ENCODE measurements around the gene OTOF.

Gene OTOF

DNA sequence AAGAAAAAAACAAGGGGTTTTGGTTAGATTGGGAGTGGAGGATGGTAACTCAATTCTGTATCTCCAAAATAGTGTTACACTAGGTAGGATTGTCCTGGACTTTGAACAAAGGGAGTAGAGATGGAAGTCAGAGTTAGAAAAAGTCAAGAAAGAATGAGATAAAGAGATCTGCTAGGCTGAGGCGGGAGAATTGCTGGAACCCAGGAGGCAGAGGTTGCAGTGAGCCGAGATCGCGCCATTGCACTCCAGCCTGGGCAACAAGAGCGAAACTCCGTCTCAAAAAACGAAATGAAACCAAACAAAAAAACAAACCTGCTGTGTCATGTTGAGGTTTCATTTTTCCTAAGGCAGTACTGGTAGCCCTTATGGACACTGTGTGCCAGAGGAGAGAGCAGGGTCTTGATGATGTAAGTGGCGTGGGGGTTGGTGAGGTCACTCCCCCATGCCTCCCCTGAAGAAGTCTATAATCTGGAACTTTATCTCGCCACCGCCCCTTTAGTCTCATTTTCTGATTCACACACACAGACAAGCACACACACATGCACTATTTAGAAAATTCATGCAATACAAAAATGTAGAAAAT lies 65.7 kb downstream of the OTOF start:
- no peak for DNase-seq (ENCODE audit: low spot score)
- TF ChIP-seq, protein P1, sequence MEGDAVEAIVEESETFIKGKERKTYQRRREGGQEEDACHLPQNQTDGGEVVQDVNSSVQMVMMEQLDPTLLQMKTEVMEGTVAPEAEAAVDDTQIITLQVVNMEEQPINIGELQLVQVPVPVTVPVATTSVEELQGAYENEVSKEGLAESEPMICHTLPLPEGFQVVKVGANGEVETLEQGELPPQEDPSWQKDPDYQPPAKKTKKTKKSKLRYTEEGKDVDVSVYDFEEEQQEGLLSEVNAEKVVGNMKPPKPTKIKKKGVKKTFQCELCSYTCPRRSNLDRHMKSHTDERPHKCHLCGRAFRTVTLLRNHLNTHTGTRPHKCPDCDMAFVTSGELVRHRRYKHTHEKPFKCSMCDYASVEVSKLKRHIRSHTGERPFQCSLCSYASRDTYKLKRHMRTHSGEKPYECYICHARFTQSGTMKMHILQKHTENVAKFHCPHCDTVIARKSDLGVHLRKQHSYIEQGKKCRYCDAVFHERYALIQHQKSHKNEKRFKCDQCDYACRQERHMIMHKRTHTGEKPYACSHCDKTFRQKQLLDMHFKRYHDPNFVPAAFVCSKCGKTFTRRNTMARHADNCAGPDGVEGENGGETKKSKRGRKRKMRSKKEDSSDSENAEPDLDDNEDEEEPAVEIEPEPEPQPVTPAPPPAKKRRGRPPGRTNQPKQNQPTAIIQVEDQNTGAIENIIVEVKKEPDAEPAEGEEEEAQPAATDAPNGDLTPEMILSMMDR (IDR thresholded peaks at IDR 0.05; ENCODE audit: borderline replicate concordance, control extremely low read depth, extremely low read depth, insufficient read depth, missing control alignments), result no peak
- in situ Hi-C loops (cut with MboI; ENCODE audit: low sequenced_read_pairs, unreplicated experiment), result no loop called here

DNA sequence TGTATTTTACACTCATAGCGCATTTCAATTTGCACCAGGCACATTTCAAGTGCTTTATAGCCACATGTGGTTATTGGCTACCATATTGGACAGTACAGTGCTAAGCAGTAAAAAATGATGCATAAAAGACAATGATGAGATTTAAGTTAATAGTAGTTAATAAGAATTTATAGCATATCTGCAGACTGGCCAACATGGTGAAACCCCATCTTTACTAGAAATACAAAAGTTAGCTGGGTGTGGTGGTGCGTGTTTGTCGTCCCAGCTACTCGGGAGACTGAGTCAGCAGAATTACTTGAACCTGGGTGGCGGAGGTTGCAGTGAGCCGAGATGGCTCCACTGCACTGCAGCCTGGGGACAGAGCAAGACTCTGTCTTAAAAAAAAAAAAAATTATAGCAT lies 66.5 kb downstream of the OTOF start:
- in situ Hi-C loops (cut with MboI; ENCODE audit: low sequenced_read_pairs, unreplicated experiment), result no loop called here

DNA sequence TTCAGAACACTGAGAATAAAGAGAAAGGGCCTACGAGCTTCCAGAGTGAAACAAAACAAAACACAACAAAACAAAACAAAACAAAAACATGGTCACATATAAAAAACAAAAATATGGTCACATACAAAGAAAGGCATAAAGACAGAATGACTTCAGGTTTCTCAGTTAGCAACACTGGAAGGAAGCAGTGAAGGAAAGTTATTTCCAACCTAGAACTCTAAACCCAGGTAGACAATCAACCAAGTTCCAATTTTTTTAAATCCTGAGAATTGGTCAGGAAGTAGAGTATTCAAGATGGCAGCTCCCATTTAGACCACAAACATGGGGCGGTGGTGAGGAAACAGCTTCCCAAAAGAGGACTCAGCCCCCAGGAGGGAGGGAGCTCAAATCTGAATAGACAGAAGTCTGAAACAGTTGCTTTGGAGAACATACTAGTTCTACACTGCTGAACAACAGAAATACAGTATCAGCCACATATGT lies 67.1 kb downstream of the OTOF start:
- TF ChIP-seq, protein P1 (IDR thresholded peaks at IDR 0.05; ENCODE audit: borderline replicate concordance, control extremely low read depth, extremely low read depth, insufficient read depth, missing control alignments), result no peak
- in situ Hi-C loops (cut with MboI; ENCODE audit: low sequenced_read_pairs, unreplicated experiment), result no loop called here
- no peak for DNase-seq (ENCODE audit: low spot score)

More for the DNA sequence above, 66.5 kb downstream of the OTOF start:
- DNase-seq (ENCODE audit: low spot score), result no peak
- TF ChIP-seq, protein P1 (IDR thresholded peaks at IDR 0.05; ENCODE audit: borderline replicate concordance, control extremely low read depth, extremely low read depth, insufficient read depth, missing control alignments), result no peak

DNA sequence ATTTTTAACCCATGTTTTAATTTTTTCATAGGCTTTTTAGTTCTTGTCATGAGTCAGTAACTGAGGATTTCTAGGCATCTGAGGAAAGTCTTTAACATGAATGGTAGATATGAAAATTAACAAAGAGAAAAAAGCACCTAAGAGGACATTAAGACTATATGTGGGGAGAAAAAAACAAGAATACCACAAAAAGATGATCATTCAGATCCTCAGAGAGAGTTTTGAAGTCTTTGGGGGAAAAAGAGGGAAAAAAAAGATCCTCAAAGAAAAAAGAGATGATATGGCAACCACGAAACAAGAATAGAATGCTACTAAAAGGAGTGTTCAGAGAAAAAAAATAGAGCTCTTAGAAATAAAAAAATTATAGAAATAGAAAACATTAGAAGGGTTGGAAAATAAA lies 68.1 kb downstream of the OTOF start:
- in situ Hi-C loops (cut with MboI; ENCODE audit: low sequenced_read_pairs, unreplicated experiment), result no loop called here
- TF ChIP-seq, protein P1 (IDR thresholded peaks at IDR 0.05; ENCODE audit: borderline replicate concordance, control extremely low read depth, extremely low read depth, insufficient read depth, missing control alignments), result no peak
- DNase-seq (ENCODE audit: low spot score), result no peak

DNA sequence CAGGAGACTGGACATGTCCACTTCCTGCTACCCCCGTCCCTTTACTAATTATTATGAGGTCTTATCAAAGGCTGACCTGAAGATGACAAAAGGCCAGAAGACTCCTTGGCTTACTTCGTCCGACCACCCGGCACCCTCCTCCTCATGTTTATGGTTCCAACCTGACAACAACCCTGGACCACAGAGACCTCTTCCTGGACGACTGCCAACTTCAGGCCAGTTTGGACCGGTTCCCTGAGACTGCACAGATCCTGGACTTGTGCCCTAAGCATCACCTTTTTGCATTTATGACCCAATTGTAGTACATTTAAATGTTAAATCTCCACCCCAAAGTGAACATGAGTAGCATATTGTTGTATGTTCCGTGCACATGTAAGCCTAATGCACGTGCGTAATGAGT lies 70.4 kb downstream of the OTOF start:
- in situ Hi-C loops (cut with MboI; ENCODE audit: low sequenced_read_pairs, unreplicated experiment), result no loop called here
- DNase-seq (ENCODE audit: low spot score), result no peak
- TF ChIP-seq, protein P1 (IDR thresholded peaks at IDR 0.05; ENCODE audit: borderline replicate concordance, control extremely low read depth, extremely low read depth, insufficient read depth, missing control alignments), result no peak

Measured in GM13976 (cell line).